GM12878 (cell line): ENCODE results near the gene GCKR.

ENCODE experiments used
- CTCF ChIP-seq, 3 experiments: IDR thresholded peaks in 2 of 3; conservative IDR thresholded peaks in 1 of 3; 2 replicates each; pipeline ENCODE4 v1.5.1; 2011; ENCODE audit warnings: low read depth in 3 of 3, low read length in 3 of 3, mild to moderate bottlenecking in 3 of 3, control low read depth in 2 of 3, moderate library complexity in 2 of 3, inconsistent platforms in 1 of 3, mixed read lengths in 1 of 3; ENCODE audit not compliant: control insufficient read depth in 2 of 3, insufficient read depth in 1 of 3; ENCODE audit errors: extremely low read depth in 1 of 3
- EZH2 ChIP-seq: IDR thresholded peaks from 2 replicates; pipeline ENCODE4 v1.6.1; 2012; ENCODE audit warnings: low read depth, mild to moderate bottlenecking, control low read depth, inconsistent platforms, low read length, borderline replicate concordance; ENCODE audit not compliant: control insufficient read depth
- HCFC1 ChIP-seq: fragments of 150-350 bp; IDR thresholded peaks from 2 replicates; pipeline ENCODE4 v1.6.1; 2014; ENCODE audit warnings: low read length
- JUND ChIP-seq: IDR thresholded peaks from 2 replicates; pipeline ENCODE4 v1.6.1; 2012; ENCODE audit warnings: low read depth, mild to moderate bottlenecking, low read length, improper control_type of control experiment, moderate library complexity
- MYC ChIP-seq: IDR thresholded peaks from 2 replicates; pipeline ENCODE4 v1.6.1; 2011; ENCODE audit warnings: mild to moderate bottlenecking, low read length, moderate library complexity, inconsistent platforms; ENCODE audit not compliant: insufficient read depth, insufficient replicate concordance, insufficient read length, severe bottlenecking
- POLR2AphosphoS2 ChIP-seq: IDR thresholded peaks from 2 replicates; pipeline ENCODE4 v1.6.1; 2011; ENCODE audit warnings: low read depth, mild to moderate bottlenecking, low read length, improper control_type of control experiment, moderate library complexity
- RAD21 ChIP-seq: IDR thresholded peaks from 2 replicates; pipeline ENCODE4 v1.6.1; 2011; ENCODE audit warnings: mild to moderate bottlenecking, low read depth, low read length, moderate library complexity; ENCODE audit not compliant: insufficient read depth
- SMC3 ChIP-seq: IDR thresholded peaks from 2 replicates; pipeline ENCODE4 v1.6.1; 2011; ENCODE audit warnings: low read length, improper control_type of control experiment, borderline replicate concordance

- TF ChIP-seq RAD21 (no peak), SMC3 (no peak), EZH2 (no peak), MYC (no peak), CTCF (IDR thresholded peaks at IDR 0.05 in 2 of 3, conservative IDR thresholded peaks at IDR 0.05 in 1 of 3; ENCODE audit: control insufficient read depth in 2 of 3, extremely low read depth in 1 of 3, insufficient read depth in 1 of 3, low read depth in 3 of 3, low read length in 3 of 3) (no peak), POLR2AphosphoS2 (no peak), HCFC1 (no peak), JUND (no peak)
These were observed 4.1 kb upstream of the GCKR start for GRCh38 chr2:27492557-27492956.
